Measurements from ENCODE around the gene PROB1.

DNA sequence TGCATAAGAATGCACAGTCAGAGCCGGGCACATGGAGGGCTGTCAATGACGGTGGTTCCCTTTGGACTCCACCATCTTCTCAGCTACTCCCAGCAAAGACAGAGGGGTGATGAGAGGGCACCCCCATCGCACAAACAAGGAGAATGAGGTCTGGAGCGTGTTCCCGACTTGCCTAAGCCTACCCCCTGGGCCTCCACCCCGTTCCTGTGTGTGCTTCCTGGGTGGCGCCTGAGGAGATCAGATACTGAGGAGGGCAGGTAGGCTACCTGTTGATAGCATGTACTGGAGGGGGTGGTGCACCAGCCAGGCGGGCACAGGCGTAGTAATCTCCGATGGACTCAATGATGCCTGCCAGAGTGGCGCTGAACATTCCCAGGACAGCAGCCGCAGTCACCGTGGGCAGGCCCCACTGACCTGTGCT is 16.0 kb downstream of the PROB1 start:
- no peak for TF ChIP-seq CTCF (conservative IDR thresholded peaks at IDR 0.05; ENCODE audit: low read depth, low read length)
- TF ChIP-seq EZH2 (IDR thresholded peaks at IDR 0.05; ENCODE audit: borderline replicate concordance, low read depth, low read length, poor library complexity, severe bottlenecking): no peak
